ENCODE measurements around the gene MARK3.

DNA sequence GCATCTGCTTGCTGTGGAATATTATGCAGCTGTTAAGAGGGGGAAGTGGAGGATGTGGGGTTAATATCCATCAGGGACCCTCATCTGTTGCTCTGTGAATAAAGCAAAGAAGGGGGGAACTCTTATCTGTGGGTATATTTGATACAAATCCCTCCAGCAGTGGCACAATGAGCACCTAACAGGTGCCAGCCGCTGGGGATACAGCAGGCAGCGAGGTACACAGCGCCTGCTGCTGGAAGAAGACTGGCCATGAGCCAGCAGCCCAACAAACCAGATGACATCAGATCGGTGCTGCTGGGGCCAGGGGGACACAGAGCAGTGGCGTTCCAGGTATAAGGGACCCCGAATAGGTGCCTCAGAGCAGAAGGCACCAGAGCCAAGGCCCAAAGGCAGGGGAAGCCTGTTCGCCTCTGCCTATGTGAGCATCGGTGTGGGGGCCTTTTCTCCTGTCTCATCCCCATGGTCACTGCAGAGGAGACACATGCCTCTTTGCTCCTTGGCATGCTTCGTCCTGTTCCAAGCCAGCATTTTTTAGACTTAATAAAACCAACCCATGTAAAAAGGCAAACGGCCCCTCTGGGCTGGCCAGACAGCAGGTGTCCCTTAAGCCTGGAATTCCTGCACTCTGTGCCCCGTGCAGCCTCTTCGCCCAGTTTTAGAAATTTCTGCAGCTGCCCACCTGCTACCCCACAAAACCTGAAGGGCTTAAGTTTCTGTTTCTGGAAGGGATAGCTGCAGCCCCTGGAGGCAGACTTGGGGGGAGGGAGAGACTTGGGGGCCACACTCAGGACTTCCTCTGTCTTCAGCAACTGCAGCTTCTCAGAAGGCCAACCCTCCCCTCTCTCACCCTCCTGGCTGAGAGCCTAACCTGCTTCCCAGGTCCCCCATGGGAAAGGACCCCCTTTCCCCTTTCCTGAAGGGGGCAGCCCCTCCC is 139.1 kb downstream of the MARK3 start:
- TF ChIP-seq, protein P1, sequence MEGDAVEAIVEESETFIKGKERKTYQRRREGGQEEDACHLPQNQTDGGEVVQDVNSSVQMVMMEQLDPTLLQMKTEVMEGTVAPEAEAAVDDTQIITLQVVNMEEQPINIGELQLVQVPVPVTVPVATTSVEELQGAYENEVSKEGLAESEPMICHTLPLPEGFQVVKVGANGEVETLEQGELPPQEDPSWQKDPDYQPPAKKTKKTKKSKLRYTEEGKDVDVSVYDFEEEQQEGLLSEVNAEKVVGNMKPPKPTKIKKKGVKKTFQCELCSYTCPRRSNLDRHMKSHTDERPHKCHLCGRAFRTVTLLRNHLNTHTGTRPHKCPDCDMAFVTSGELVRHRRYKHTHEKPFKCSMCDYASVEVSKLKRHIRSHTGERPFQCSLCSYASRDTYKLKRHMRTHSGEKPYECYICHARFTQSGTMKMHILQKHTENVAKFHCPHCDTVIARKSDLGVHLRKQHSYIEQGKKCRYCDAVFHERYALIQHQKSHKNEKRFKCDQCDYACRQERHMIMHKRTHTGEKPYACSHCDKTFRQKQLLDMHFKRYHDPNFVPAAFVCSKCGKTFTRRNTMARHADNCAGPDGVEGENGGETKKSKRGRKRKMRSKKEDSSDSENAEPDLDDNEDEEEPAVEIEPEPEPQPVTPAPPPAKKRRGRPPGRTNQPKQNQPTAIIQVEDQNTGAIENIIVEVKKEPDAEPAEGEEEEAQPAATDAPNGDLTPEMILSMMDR (IDR thresholded peaks at IDR 0.05) = no peak
- TF ChIP-seq POLR2AphosphoS5 (IDR thresholded peaks at IDR 0.05) = no peak
